Measurements from ENCODE around the gene NFIA. TPM values are rescaled to one million over a fixed set of nuclear protein-coding genes. Genes with fewer than 3 reads are reported as not detected.

The NFIA gene
- total RNA-seq, 2 donors from 2014 or later, result 5.0 to 5.2 TPM

DNA sequence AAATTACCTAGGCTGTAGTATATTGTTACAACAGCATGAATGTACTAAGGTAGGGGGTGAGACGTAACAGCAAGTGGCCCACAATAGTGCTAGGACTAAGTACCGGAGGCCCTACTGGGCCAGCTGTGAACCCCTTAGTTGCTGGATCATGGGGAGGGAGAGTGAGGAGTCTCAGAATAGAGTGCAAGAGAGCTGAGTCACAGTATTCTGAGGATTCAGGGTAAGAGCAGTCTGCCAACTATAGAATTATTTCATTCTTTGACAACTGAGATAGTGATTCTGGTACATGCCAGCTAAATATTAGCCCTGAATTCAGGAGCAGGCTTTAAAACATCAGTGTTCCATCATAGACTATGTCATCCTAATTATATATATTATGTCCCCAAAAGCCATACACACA is 423.9 kb downstream of the NFIA start:
- peaks cover 31% of the 10 kb centered on the region for H3K27me3 Mint-ChIP-seq
- H3K4me3 Mint-ChIP-seq, result no peak overlapping the region
- ATAC-seq, result no peak
- H3K27ac Mint-ChIP-seq, result no peak overlapping the region
- no peak for DNase-seq
- no peaks in the 10 kb centered on the region for H3K36me3 Mint-ChIP-seq (ENCODE audit: low read depth)
- no peaks in the 10 kb centered on the region for H3K9me3 ChIP-seq (ENCODE audit: control insufficient read depth, low read length, poor library complexity, severe bottlenecking)
- no peaks in the 10 kb centered on the region for H3K4me1 Mint-ChIP-seq

DNA sequence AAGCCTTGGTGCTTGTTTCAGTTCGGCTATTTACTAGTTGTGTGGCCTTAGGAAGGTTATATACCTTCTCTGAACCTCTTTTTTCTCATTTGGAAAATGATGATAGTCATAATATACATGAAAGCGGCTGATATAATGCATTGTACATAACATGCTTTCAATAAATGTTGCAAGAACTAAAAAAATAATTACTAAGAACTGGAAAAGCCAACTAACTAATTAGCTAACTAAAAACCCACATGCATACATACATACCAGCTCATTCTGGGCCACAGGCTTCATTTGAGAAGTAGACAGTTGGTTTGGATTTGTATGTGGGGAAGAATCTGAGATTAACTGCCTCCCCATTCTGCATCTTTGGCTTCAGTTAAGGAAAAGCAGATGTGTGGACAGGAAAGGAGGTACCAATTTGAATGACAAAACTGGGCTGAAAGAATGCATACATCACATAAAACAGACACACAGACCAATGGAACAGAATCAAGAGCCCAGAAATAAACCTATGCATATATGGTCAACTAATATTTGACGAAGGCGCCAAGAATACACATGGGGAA is 424.7 kb downstream of the NFIA start:
- no peaks in the 10 kb centered on the region for H3K4me1 Mint-ChIP-seq
- H3K9me3 ChIP-seq (ENCODE audit: control insufficient read depth, low read length, poor library complexity, severe bottlenecking), result no peaks in the 10 kb centered on the region
- peaks cover 28% of the 10 kb centered on the region for H3K27me3 Mint-ChIP-seq
- H3K4me3 Mint-ChIP-seq, result no peak overlapping the region
- ATAC-seq (no peak), DNase-seq (no peak)
- no peaks in the 10 kb centered on the region for H3K36me3 Mint-ChIP-seq (ENCODE audit: low read depth)
- H3K27ac Mint-ChIP-seq, result no peak overlapping the region

All from T-helper 17 cell (primary cell).